NCI-H1436 treated with DMSO at 0.1 percent for 48 hours (cell line): ENCODE measurements around the gene FAR1.

Experiments used
- DNase-seq: peaks from one replicate; lab custom pipeline; 2025; lab: John Stamatoyannopoulos, UW

Gene FAR1

GRCh38 chr11:13669544-13670488 is 1.3 kb downstream of the FAR1 start:
- no peak for DNase-seq

GRCh38 chr11:13672576-13673210 is 4.2 kb downstream of the FAR1 start:
- no peak for DNase-seq

- no peak for DNase-seq
Measured at GRCh38 chr11:13674799-13675509, 6.5 kb downstream of the FAR1 start.

- no peak for DNase-seq
Measured at GRCh38 chr11:13676576-13676975, 8.1 kb downstream of the FAR1 start.

- DNase-seq = no peak
Measured at GRCh38 chr11:13679768-13680167, 11.3 kb downstream of the FAR1 start.

GRCh38 chr11:13680501-13681264 is 12.2 kb downstream of the FAR1 start:
- DNase-seq = no peak

GRCh38 chr11:13681446-13681845 is 13.0 kb downstream of the FAR1 start:
- DNase-seq = no peak

- no peak for DNase-seq
Measured at GRCh38 chr11:13682212-13682611, 13.7 kb downstream of the FAR1 start.

GRCh38 chr11:13685461-13686108 is 17.1 kb downstream of the FAR1 start:
- DNase-seq = no peak

- no peak for DNase-seq
Measured at GRCh38 chr11:13686776-13687175, 18.3 kb downstream of the FAR1 start.

GRCh38 chr11:13687271-13687670 is 18.8 kb downstream of the FAR1 start:
- DNase-seq = no peak

GRCh38 chr11:13691286-13691899 is 22.9 kb downstream of the FAR1 start:
- DNase-seq = no peak

- DNase-seq = no peak
Measured at GRCh38 chr11:13692172-13692571, 23.7 kb downstream of the FAR1 start.

GRCh38 chr11:13694115-13694514 is 25.6 kb downstream of the FAR1 start:
- no peak for DNase-seq

GRCh38 chr11:13695886-13696285 is 27.4 kb downstream of the FAR1 start:
- DNase-seq = no peak

GRCh38 chr11:13697710-13698109 is 29.2 kb downstream of the FAR1 start:
- no peak for DNase-seq

- no peak for DNase-seq
Measured at GRCh38 chr11:13698132-13698531, 29.7 kb downstream of the FAR1 start.

GRCh38 chr11:13699041-13699440 is 30.6 kb downstream of the FAR1 start:
- DNase-seq = no peak

GRCh38 chr11:13699870-13700269 is 31.4 kb downstream of the FAR1 start:
- no peak for DNase-seq

GRCh38 chr11:13701506-13701905 is 33.0 kb downstream of the FAR1 start:
- no peak for DNase-seq

GRCh38 chr11:13702071-13702470 is 33.6 kb downstream of the FAR1 start:
- no peak for DNase-seq
